Measurements from ENCODE around the gene UCN2. TPM values are rescaled to one million over a fixed set of nuclear protein-coding genes. Genes with fewer than 3 reads are reported as not detected.

UCN2 gene
- total RNA-seq, 1 experiment from 2014 or later, result 0.68 TPM

DNA sequence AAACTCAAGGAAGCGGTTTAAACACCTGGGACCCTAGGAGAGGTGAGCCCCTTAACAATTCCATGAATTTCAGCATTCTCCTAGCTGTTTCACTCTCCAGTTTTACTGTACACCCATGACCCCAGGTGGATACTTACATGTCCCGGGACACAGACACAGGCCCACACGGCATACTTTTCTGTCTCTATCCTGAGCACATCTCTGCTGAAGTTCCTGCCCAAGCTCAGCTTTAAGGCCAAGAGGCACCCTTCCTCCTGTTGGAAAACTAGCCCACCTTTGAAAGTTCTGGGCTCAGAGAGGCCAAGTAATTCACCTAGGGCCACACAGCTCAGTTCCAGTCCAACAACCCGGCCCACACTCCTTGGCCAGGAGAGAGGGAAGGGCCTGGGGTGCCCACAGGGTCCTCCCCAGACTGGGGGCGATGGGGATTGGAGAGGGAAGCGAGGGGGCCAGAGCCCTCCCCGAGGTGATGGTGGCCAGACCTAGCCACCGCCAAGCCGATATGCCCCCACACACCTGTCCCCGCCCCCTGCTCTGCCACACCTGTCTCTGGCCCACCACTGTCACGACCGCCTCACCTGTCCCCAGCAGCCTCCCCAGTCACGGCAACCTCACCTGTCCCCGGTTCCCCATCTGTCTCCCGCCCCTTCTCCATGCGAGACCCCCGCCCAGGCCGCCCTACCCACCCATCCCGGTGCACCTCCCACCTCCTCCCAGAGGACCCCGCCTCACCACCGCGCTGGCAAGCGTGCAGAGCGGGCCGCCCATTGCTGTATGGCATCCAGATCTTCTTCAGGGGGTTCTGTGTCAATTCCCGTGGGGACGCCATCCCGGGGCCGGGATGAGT, 7.4 kb downstream of the UCN2 start:
- Histone ChIP-seq H3K23ac (ENCODE audit: insufficient read length, low read depth, low read length) (no peak overlapping the region), H3K27ac (ENCODE audit: insufficient read length, low read depth, low read length) (no peak overlapping the region), H2AK5ac (ENCODE audit: insufficient read length, low read length) (no peak overlapping the region), H3K4ac (ENCODE audit: low read depth, low read length) (no peak overlapping the region), H3K18ac (ENCODE audit: insufficient read length, low read depth, low read length) (no peak overlapping the region), H2AFZ (ENCODE audit: low read length) (no peak overlapping the region), H3K79me1 (ENCODE audit: insufficient read depth, low read depth, low read length, poor library complexity, severe bottlenecking) (no peaks in the 10 kb centered on the region), H4K20me1 (ENCODE audit: control insufficient read depth, insufficient read depth, insufficient read length) (no peaks in the 10 kb centered on the region), H3K27me3 (ENCODE audit: insufficient read depth, low read length) (no peaks in the 10 kb centered on the region), H3K79me2 (ENCODE audit: insufficient read depth, low read length) (peaks cover 2% of the 10 kb centered on the region; the same call in 1 of the 2 replicates), H4K8ac (replicated peaks; ENCODE audit: insufficient read length, low read depth, low read length) (no peak overlapping the region), H3K9me3 (ENCODE audit: control insufficient read depth, low read depth, low read length) (no peaks in the 10 kb centered on the region), H3K56ac (ENCODE audit: insufficient read length, low read depth, low read length) (no peak overlapping the region), H2BK12ac (ENCODE audit: insufficient read length, low read depth, low read length) (no peak overlapping the region), H3K23me2 (ENCODE audit: insufficient read length, low read depth, low read length, poor library complexity, severe bottlenecking) (peaks cover 7% of the 10 kb centered on the region), H2BK5ac (ENCODE audit: insufficient read length, low read length) (no peak overlapping the region), H3K14ac (ENCODE audit: insufficient read depth, low read length) (no peak overlapping the region; the same call in 1 of the 2 replicates), H3K9ac (ENCODE audit: extremely low read depth, insufficient read length, low read length) (peak overlapping the region; percentile 36), H2BK120ac (ENCODE audit: low read depth, low read length, poor library complexity, severe bottlenecking) (no peak overlapping the region), H3K4me1 (ENCODE audit: insufficient read depth, low read length) (peaks cover 14% of the 10 kb centered on the region; the same call in 1 of the 2 replicates), H4K5ac (ENCODE audit: insufficient read length, low read depth, low read length) (no peak overlapping the region), H3T11ph (ENCODE audit: low read length) (no peak overlapping the region), H2BK15ac (ENCODE audit: low read depth, low read length) (no peak overlapping the region), H2BK20ac (ENCODE audit: low read depth, low read length, poor library complexity, severe bottlenecking) (no peak overlapping the region), H3K4me2 (ENCODE audit: insufficient read depth, insufficient read length, low read length) (peak overlapping the region; percentile 51), H4K91ac (ENCODE audit: insufficient read length, low read depth, low read length) (no peak overlapping the region)
- H3K27me3 Mint-ChIP-seq (ENCODE audit: low read depth), result peaks cover under 1% of the 10 kb centered on the region; the same call in 1 of the 2 replicates
- TF ChIP-seq, protein P1, sequence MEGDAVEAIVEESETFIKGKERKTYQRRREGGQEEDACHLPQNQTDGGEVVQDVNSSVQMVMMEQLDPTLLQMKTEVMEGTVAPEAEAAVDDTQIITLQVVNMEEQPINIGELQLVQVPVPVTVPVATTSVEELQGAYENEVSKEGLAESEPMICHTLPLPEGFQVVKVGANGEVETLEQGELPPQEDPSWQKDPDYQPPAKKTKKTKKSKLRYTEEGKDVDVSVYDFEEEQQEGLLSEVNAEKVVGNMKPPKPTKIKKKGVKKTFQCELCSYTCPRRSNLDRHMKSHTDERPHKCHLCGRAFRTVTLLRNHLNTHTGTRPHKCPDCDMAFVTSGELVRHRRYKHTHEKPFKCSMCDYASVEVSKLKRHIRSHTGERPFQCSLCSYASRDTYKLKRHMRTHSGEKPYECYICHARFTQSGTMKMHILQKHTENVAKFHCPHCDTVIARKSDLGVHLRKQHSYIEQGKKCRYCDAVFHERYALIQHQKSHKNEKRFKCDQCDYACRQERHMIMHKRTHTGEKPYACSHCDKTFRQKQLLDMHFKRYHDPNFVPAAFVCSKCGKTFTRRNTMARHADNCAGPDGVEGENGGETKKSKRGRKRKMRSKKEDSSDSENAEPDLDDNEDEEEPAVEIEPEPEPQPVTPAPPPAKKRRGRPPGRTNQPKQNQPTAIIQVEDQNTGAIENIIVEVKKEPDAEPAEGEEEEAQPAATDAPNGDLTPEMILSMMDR (conservative IDR thresholded peaks at IDR 0.05), result no peak
- H3K27ac Mint-ChIP-seq, result peak overlapping the region in 1 of 3 experiments; percentile 77; a peak in 3 of 7 replicates
- H3K9me3 Mint-ChIP-seq, result no peaks in the 10 kb centered on the region
- H3K4me3 Mint-ChIP-seq, result peak overlapping the region; percentile 83 to 90
- H3K36me3 Mint-ChIP-seq (ENCODE audit: insufficient read depth in 1 of 3, low read depth in 3 of 3), result peaks cover 0 to 23% (median 10%) of the 10 kb centered on the region in 3 experiments; a peak in 6 of 7 replicates
- no CpG with 5 or more reads among the region's 29 CpGs for WGBS (ENCODE audit: extremely low coverage, insufficient read length, low lambda C conversion rate)
- DNase-seq, result no peak
- peaks cover 53 to 65% of the 10 kb centered on the region in 2 experiments for H3K4me1 Mint-ChIP-seq
